ENCODE measurements around the gene IGFL3.

- TF ChIP-seq RAD21 (IDR thresholded peaks at IDR 0.05; ENCODE audit: low read length) (no peak), FOXM1 (IDR thresholded peaks at IDR 0.05; ENCODE audit: low read depth) (no peak), CTCF (IDR thresholded peaks at IDR 0.05) (no peak), SMC3 (IDR thresholded peaks at IDR 0.05; ENCODE audit: low read depth, low read length) (no peak), RFX5 (IDR thresholded peaks at IDR 0.05; ENCODE audit: low read length) (no peak), GATA2 (CRISPR knock-in tag; IDR thresholded peaks at IDR 0.05) (no peak), POLR2AphosphoS5 (IDR thresholded peaks at IDR 0.05; ENCODE audit: low read depth, low read length) (no peak), TAF1 (IDR thresholded peaks at IDR 0.05; ENCODE audit: borderline replicate concordance, low read depth, low read length) (no peak), RCOR1 (IDR thresholded peaks at IDR 0.05; ENCODE audit: low read length) (no peak), MAX (IDR thresholded peaks at IDR 0.05; ENCODE audit: low read depth) (no peak), ELF1 (IDR thresholded peaks at IDR 0.05) (no peak), NFIC (IDR thresholded peaks at IDR 0.05; ENCODE audit: borderline replicate concordance) (no peak), MXI1 (IDR thresholded peaks at IDR 0.05; ENCODE audit: low read depth, low read length) (no peak)
Observed at GRCh38 chr19:46090444-46090843, 34.0 kb downstream of the IGFL3 start.

Data from SK-N-SH (cell line).